T-cell (primary cell): ENCODE results near the gene OR2T10. TPM values are rescaled to one million over a fixed set of nuclear protein-coding genes. Genes with fewer than 3 reads are reported as not detected.
"Not testable (repeated sequence)": the region's sequence is repeated elsewhere in the genome, so short reads cannot be mapped to it uniquely, and the experiment has no call there.

Experiments used
- ATAC-seq, 4 experiments: fragments of 200-7000 bp in 3 of 4; fragments of 150-1000 bp in 1 of 4; cut with Tn5 transposase; replicated peaks in 1 of 4; 1 replicate in 3 of 4; 2 replicates in 1 of 4; pipeline ENCODE4 v1.10.0; 2021; ENCODE audit warnings: moderate library complexity in 3 of 4, mild to moderate bottlenecking in 2 of 4, moderate number of reproducible peaks in 1 of 4
- CTCF ChIA-PET, 2 donors: fragments of 300-600 bp; sonication (Branson Sonifier 250); formaldehyde crosslinking; loops; one replicate each; lab custom pipeline; 2022; ENCODE audit warnings: antibody characterized with exemption in 2 of 2; lab: Charles Lee
- POLR2A ChIA-PET, 2 donors: fragments of 300-600 bp; sonication (Branson Sonifier 250); formaldehyde crosslinking; loops; one replicate each; lab custom pipeline; 2022; ENCODE audit warnings: antibody characterized with exemption in 2 of 2; lab: Charles Lee
- DNase-seq, 35 experiments: peaks; one replicate each; pipeline versions ENCODE4 v3.0.0 to v3.0.0-alpha.2; 2013 to 2023
- H3K27ac ChIP-seq: one replicate; pipeline ENCODE4 v1.5.1; 2013; ENCODE audit warnings: low read length
- H3K27me3 ChIP-seq, 2 experiments: replicated peaks in 1 of 2; 1 replicate in 1 of 2; 2 replicates in 1 of 2; pipeline versions ENCODE4 v1.6.1 to v1.7.0; 2013; ENCODE audit warnings: low read length in 1 of 2, mixed read lengths in 1 of 2; ENCODE audit not compliant: control insufficient read depth in 2 of 2, insufficient read depth in 2 of 2; ENCODE audit errors: extremely low read depth in 1 of 2
- H3K36me3 ChIP-seq, 2 donors: 1 replicate in 1 of 2; 2 replicates in 1 of 2; pipeline versions ENCODE4 v1.6.1 to v1.7.0; 2013; ENCODE audit warnings: low read length in 1 of 2; ENCODE audit not compliant: control insufficient read depth in 2 of 2, insufficient read depth in 1 of 2; ENCODE audit errors: extremely low read depth in 1 of 2
- H3K4me1 ChIP-seq, 2 experiments: 1 replicate in 1 of 2; 2 replicates in 1 of 2; pipeline versions ENCODE4 v1.6.1 to v1.7.0; 2013; ENCODE audit warnings: low read length in 2 of 2, mixed read lengths in 1 of 2; ENCODE audit not compliant: insufficient read depth in 2 of 2, control insufficient read depth in 1 of 2; ENCODE audit errors: extremely low read depth in 1 of 2
- H3K4me3 ChIP-seq, 2 donors: 1 replicate in 1 of 2; 2 replicates in 1 of 2; pipeline versions ENCODE4 v1.5.1 to v1.7.0; 2013; ENCODE audit warnings: mild to moderate bottlenecking in 2 of 2, low read length in 1 of 2, moderate library complexity in 1 of 2; ENCODE audit not compliant: control insufficient read depth in 1 of 2; ENCODE audit errors: extremely low read depth in 1 of 2
- H3K9me3 ChIP-seq: 2 replicates; pipeline ENCODE4 v1.7.0; 2013
- H3K27ac Mint-ChIP-seq, 2 donors: one replicate each; pipeline ENCODE4 v1.8.0; 2020 to 2021; ENCODE audit warnings: mild to moderate bottlenecking in 2 of 2, mixed read lengths in 2 of 2
- H3K27me3 Mint-ChIP-seq, 2 donors: one replicate each; pipeline ENCODE4 v1.8.0; 2021 to 2022; ENCODE audit warnings: mixed read lengths in 2 of 2
- H3K36me3 Mint-ChIP-seq: one replicate; pipeline ENCODE4 v1.8.0; 2021; ENCODE audit warnings: mixed read lengths
- H3K4me1 Mint-ChIP-seq, 3 donors: one replicate each; pipeline ENCODE4 v1.8.0; 2020 to 2022; ENCODE audit warnings: mixed read lengths in 3 of 3, mild to moderate bottlenecking in 1 of 3
- H3K4me3 Mint-ChIP-seq, 3 donors: one replicate each; pipeline ENCODE4 v1.8.0; 2020 to 2022; ENCODE audit warnings: mild to moderate bottlenecking in 3 of 3, mixed read lengths in 3 of 3, moderate library complexity in 3 of 3
- H3K9me3 Mint-ChIP-seq, 3 donors: one replicate each; pipeline ENCODE4 v1.8.0; 2020 to 2022; ENCODE audit warnings: mixed read lengths in 3 of 3
- WGBS: methylation state at CpG from one replicate; pipeline ENCODE4 v1.1.5; 2013; ENCODE audit warnings: missing lambda C conversion rate; ENCODE audit not compliant: insufficient coverage; 5-methylcytosine and 5-hydroxymethylcytosine counted together
- total RNA-seq, 35 experiments: library from RNA in 6 of 35; stranded (reverse) in 6 of 35; fragments of 120-200 nt in 1 of 35; gene quantifications; one replicate each; pipeline versions ENCODE4 v1.2.1 to v1.2.4 and lab custom pipeline; 2013 to 2026

OR2T10 gene
- total RNA-seq, 5 donors from 2014 or later (not counting 1 experiment from before 2014, with no cell fraction given), result not detected

DNA sequence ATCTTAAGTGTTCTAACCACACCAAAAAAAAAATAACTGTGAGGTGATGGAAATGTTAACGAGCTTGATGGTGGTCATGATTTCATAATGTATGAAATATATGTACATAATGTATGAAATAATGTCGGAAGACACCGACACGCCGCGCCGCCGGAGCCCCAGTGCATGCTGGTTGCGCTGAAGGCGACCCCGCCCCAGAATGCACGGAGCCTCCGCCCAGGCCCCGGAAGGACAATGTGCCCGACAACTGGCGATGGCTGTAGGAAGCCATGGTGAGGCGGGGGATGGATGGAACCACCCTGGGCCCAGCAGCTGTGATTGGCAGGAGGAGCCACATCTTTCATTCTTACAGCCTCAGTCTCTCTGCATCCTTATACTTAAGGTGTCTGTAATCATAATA lies 7.4 kb downstream of the OR2T10 start:
- Mint-ChIP-seq H3K4me3 (no peak overlapping the region), H3K27ac (no peak overlapping the region), H3K4me1 (peaks cover 0 to 2% (median 0%) of the 10 kb centered on the region in 3 donors), H3K36me3 (no peaks in the 10 kb centered on the region), H3K27me3 (peaks cover 0 to 7% of the 10 kb centered on the region in 2 donors), H3K9me3 (no peaks in the 10 kb centered on the region)
- WGBS, result 99% methylated on average over 15 of the region's 17 CpGs
- H3K27me3 ChIP-seq, result peaks cover 0 to 5% of the 10 kb centered on the region in 2 experiments
- H3K27ac ChIP-seq, result no peak overlapping the region
- ChIA-PET CTCF (no interaction called here), POLR2A (no interaction called here)
- no peak for DNase-seq
- no peaks in the 10 kb centered on the region for H3K9me3 ChIP-seq
- no peak overlapping the region for H3K4me3 ChIP-seq
- no peaks in the 10 kb centered on the region for H3K4me1 ChIP-seq
- no peaks in the 10 kb centered on the region for H3K36me3 ChIP-seq
- ATAC-seq, result no peak

DNA sequence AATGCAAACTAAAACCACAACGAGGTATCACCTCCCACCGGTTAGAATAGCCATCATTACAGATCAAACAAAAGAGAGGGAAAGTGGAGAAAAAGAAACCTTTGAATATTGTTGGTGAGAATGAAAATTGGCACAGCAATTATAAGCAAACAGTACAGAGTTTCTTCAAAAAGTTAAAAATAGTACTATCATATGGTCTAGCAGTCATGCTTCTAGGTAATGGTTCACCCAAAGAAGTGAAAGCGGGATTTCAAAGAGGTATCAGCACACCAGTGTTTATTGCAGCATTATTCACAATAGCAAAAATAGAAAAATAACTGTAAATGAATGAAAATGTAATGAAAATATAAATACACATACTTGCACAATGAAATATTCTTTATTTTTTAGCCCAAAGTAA lies 8.2 kb downstream of the OR2T10 start:
- no peak overlapping the region for H3K27ac Mint-ChIP-seq
- peaks cover 0 to 9% of the 10 kb centered on the region in 2 donors for H3K27me3 Mint-ChIP-seq
- H3K36me3 Mint-ChIP-seq, result no peaks in the 10 kb centered on the region
- Histone ChIP-seq H3K4me3 (no peak overlapping the region), H3K4me1 (no peaks in the 10 kb centered on the region), H3K27me3 (peaks cover 0 to 5% of the 10 kb centered on the region in 2 experiments), H3K9me3 (no peaks in the 10 kb centered on the region), H3K36me3 (no peaks in the 10 kb centered on the region), H3K27ac (no peak overlapping the region)
- ATAC-seq, result no peak
- ChIA-PET POLR2A (no interaction called here), CTCF (no interaction called here)
- no peaks in the 10 kb centered on the region for H3K9me3 Mint-ChIP-seq
- WGBS, result no CpG with 5 or more reads among the region's 3 CpGs
- no peak for DNase-seq
- H3K4me3 Mint-ChIP-seq, result no peak overlapping the region
- H3K4me1 Mint-ChIP-seq, result peaks cover 0 to 5% (median 2%) of the 10 kb centered on the region in 3 donors

DNA sequence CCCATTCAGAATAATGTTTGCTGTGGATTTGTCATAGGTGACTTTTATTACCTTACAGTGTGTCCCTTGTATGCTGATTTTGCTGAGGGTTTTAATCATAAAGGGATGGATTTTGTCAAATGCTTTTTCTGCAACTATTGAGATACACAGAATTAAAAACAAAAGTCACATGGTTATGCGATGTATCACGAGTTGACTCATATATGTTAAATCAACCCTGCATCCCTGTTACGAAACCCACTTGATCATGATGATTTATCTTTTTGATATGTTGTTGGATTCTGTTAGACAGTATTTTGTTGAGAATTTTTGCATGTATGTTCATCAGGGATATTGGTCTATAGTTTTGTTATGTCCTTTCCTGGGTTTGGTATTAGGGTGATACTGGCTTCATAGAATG lies 12.2 kb downstream of the OR2T10 start:
- no peak overlapping the region for H3K4me3 ChIP-seq
- Mint-ChIP-seq H3K27me3 (peaks cover 0 to 9% of the 10 kb centered on the region in 2 donors), H3K4me1 (peaks cover 0 to 6% (median 2%) of the 10 kb centered on the region in 3 donors), H3K27ac (no peak overlapping the region), H3K4me3 (no peak overlapping the region), H3K9me3 (no peaks in the 10 kb centered on the region), H3K36me3 (no peaks in the 10 kb centered on the region)
- DNase-seq, result no peak
- no CpG with 5 or more reads among the region's 3 CpGs for WGBS
- H3K36me3 ChIP-seq, result no peaks in the 10 kb centered on the region
- H3K27me3 ChIP-seq, result no peaks in the 10 kb centered on the region
- no peak overlapping the region for H3K27ac ChIP-seq
- H3K4me1 ChIP-seq, result no peaks in the 10 kb centered on the region
- H3K9me3 ChIP-seq, result no peaks in the 10 kb centered on the region
- CTCF ChIA-PET, result no interaction called here
- POLR2A ChIA-PET, result no interaction called here
- no peak for ATAC-seq

DNA sequence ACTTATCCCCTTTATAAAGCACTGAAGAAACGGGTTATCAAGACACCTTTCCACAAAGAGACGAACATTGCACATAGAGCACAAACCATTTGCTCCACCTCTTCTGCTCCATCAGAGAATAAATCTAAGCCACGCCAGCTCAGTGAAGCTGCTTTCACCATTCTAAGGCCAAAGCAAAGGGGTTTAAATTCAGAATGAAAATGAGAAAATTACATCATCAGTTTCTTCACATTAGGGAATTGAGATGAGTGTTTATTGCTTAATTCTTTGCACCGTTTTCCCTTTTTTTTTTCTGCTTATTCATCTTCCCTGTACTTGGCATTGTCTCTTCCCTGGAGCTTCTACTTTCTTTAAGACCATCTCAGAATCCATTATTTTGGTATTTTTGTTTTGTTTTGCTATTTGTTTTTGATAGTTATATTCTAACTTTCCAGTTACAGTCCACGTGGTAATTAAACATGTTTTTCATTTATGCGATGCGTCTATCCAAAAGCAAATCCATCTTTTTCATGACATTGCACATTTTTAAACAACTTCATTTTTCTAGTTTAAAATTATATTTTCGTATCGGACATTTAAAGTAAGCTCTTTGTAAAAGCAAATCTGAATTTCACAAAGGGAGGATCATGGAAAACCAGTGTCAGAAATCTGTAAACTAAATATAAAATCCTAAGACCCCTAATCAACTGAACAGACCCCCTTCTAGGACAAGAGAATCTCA lies 21.1 kb downstream of the OR2T10 start:
- Histone ChIP-seq H3K9me3 (no peaks in the 10 kb centered on the region), H3K27ac (no peak overlapping the region), H3K27me3 (no peaks in the 10 kb centered on the region), H3K4me1 (no peaks in the 10 kb centered on the region), H3K36me3 (no peaks in the 10 kb centered on the region), H3K4me3 (no peak overlapping the region)
- H3K36me3 Mint-ChIP-seq, result no peaks in the 10 kb centered on the region
- no peak for ATAC-seq
- H3K27me3 Mint-ChIP-seq, result peaks cover 0 to 1% of the 10 kb centered on the region in 2 donors
- H3K4me3 Mint-ChIP-seq, result no peak overlapping the region
- peaks cover 0 to 3% (median 0%) of the 10 kb centered on the region in 3 donors for H3K4me1 Mint-ChIP-seq
- peaks cover 0 to 6% (median 3%) of the 10 kb centered on the region in 3 donors for H3K9me3 Mint-ChIP-seq
- no peak overlapping the region for H3K27ac Mint-ChIP-seq
- no peak for DNase-seq
- 89% methylated on average over 2 of the region's 9 CpGs for WGBS
- ChIA-PET POLR2A (no interaction called here), CTCF (interaction anchor here in 1 of 2 donors (0.7 kb wide), 1 partner anchor 46 kb away, joined by 3 read pairs; no protein-coding TSS in a partner anchor)

DNA sequence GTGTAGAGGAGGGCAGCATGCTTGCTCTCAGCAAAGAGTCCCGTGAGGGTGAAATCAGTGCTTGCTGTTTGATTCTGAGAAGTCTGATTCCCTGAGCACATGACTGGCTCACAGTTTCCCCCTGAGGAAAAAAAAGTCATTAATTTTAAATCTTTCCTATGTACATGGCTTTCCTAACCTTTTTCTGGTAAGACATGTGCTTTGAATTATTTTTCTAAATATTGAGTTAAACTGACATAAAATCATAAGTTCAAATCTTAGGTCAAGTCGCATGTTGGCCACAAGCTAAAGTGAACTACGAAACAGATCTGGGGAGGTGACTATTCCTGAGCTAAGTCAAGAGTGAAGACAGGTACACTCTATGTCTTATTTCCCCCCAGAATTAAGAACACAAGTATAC lies 22.8 kb downstream of the OR2T10 start, which contains the start of gene OR2T34:
OR2T34 (minus strand) TSS at position 101 of the 400 bp plus-strand sequence; CDS start at position 101, 0 bp downstream.
- WGBS, result no CpG with 5 or more reads among the region's 3 CpGs
- DNase-seq, H3K4me1 Mint-ChIP-seq, H3K4me1 ChIP-seq, H3K27me3 Mint-ChIP-seq, H3K4me3 Mint-ChIP-seq, H3K4me3 ChIP-seq, ATAC-seq, H3K36me3 ChIP-seq, H3K27ac Mint-ChIP-seq, H3K27ac ChIP-seq, H3K36me3 Mint-ChIP-seq, POLR2A ChIA-PET, H3K9me3 Mint-ChIP-seq, H3K27me3 ChIP-seq, H3K9me3 ChIP-seq, CTCF ChIA-PET: not testable (repeated sequence)

DNA sequence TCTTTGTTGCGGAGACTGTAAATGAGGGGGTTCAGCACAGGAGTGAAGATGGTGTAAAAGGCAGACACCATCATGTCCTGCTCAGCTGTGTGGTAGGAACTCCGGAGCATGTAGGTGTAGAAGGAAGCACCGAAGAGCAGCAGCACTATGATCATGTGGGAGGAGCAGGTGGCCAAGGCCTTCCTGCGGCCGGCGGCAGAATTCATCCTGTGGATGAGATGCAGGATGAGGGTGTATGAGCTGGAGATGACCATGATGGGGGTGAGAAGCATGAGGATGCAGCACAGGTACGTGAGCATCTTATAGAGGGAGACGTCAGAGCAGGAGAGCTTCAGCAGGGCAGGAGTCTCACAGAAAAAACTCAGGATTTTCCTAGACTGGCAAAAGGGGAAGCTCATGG lies 23.6 kb downstream of the OR2T10 start:
- H3K36me3 ChIP-seq, H3K4me3 Mint-ChIP-seq, H3K27me3 ChIP-seq, H3K27ac ChIP-seq, H3K27ac Mint-ChIP-seq, H3K9me3 Mint-ChIP-seq, H3K4me3 ChIP-seq, CTCF ChIA-PET, H3K36me3 Mint-ChIP-seq, DNase-seq, H3K4me1 ChIP-seq, POLR2A ChIA-PET, ATAC-seq, H3K27me3 Mint-ChIP-seq, H3K9me3 ChIP-seq: not testable (repeated sequence)
- no CpG with 5 or more reads among the region's 8 CpGs for WGBS
- peaks cover 3 to 13% (median 13%) of the 10 kb centered on the region in 3 donors for H3K4me1 Mint-ChIP-seq
